Activated CD4-positive, alpha-beta T cell treated with anti-CD3 and anti-CD28 coated beads, Interleukin-2, Interleukin-4, amounts not matched to agents 100 ng/mL and 50 ng/mL, durations not matched to agents 16 hours and 8 hours (primary cell): ENCODE results near the gene CDC45.
A peak's percentile ranks its signal among the peaks of the same experiment; 100 is the strongest.

ENCODE experiments used
- DNase-seq: peaks from one replicate; pipeline ENCODE4 v3.0.0-alpha.2; 2020; ENCODE audit warnings: low spot score

The CDC45 gene

GRCh38 chr22:19448076-19448607 is 31.6 kb upstream of the CDC45 start:
- no peak for DNase-seq

- peak; percentile 82 for DNase-seq
Observed at GRCh38 chr22:19448739-19449421, 30.8 kb upstream of the CDC45 start.

GRCh38 chr22:19449422-19449767 is 30.3 kb upstream of the CDC45 start:
- no peak for DNase-seq

DNA sequence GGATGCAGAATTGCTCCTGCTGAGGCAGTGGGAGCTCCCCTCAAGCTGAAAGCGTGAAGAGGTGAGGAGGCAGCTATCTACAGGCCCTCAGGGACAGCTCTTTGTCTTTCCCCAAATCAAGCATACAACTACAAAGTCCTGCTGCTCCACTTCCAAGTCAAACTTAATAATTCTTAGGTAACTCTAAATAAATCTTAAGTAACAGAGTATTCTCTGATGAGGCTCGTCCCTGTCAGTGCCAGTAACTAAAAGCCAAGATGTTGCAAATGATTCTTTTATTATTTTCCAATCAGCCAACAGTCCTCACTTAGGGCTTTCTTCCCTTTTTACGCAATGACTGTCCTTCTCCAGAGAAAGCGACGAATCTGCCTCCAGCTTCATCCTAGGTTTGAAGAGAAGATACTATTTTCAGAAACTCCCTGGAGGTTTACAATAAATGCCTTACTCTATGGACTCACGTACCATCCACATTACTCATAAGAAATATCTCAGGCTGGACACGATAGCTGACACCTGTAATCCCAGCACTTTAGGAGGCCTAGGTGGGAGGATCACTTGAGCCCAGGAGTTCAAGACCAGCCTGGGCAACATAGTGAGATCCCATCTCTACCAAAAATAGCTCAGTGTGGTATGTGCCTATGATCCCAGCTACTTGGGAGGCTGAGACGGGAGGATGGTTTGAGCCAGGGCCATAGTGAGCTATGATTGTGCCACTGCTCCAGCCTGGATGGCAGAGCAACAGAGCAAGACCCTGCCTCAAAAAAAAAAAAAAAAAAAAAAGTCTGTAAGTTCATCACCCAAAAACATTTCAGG is 29.2 kb upstream of the CDC45 start:
- no peak for DNase-seq

- DNase-seq: no peak
Observed at GRCh38 chr22:19451570-19451969, 28.1 kb upstream of the CDC45 start.

DNA sequence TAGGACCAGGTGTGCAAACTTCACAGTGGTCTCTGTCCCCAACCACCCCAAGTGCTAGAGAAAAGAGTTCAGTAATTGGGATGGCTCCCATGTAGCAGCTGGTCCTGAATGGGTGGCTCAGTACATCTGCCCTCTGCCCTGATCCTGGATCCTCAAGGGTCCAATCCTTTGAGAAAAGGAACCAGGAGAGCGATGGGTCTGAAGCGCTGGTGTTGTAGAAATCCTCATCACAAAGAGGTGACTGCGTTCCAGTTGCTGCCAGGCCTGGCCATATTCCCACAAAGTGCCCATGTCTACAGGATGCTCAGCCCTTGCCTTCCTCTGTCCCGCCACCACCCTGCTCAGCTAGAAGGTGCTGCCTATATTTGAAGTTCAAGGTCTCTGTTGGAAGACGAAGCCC is 26.0 kb upstream of the CDC45 start:
- no peak for DNase-seq

GRCh38 chr22:19454156-19454555 is 25.6 kb upstream of the CDC45 start:
- no peak for DNase-seq

- DNase-seq: no peak
Observed at GRCh38 chr22:19455033-19455432, 24.7 kb upstream of the CDC45 start.

- DNase-seq: no peak
Observed at GRCh38 chr22:19455585-19456370, 23.9 kb upstream of the CDC45 start.

GRCh38 chr22:19456541-19456940 is 23.2 kb upstream of the CDC45 start:
- DNase-seq: no peak

DNA sequence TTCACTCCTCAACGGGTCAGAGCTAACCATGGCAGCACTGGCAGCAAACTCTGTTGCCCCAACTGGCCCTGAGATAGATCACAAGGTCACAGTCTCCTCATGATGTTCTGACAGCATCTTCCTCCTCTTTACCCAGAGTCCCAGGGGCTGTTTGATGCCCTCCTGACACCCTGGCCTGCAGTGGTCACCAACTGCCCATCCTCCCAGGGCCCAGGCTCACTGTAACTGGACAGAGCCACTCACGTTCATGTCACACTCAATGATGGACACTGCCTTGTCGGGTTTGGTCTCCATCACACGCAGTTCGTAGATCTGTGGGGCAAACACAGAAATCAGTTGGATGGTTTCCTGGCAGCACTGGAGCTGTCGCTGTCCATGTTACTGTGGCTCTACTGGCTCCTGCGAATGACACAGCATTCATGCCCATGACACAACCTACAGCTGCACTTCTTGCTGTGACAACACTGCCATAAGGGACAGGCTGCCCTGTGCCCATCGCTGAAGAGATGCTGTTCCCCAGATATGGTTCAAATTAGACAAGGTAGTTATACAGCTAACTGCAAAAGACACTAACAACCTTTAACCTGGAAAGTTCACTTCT is 21.8 kb upstream of the CDC45 start:
- no peak for DNase-seq

DNA sequence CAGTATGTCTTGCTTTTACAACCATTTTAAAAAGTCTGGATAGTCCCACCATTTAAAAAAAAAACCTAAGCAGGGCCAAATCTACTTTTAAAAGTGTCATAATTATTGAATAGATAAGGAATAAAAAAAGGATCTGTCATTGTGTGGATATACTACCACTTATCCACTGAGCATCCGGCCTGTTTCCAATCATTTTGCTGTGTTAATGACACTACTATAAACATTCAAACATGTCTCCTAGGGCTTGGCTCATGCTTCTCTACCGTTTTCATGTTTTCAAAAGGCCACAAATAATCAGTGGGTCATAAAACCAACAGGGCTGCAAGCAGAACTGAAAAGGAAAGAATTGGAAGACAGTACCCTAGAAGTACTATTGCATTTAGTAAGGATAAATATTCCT is 19.7 kb upstream of the CDC45 start:
- DNase-seq: no peak

GRCh38 chr22:19461506-19461905 is 18.2 kb upstream of the CDC45 start:
- no peak for DNase-seq

GRCh38 chr22:19463008-19463407 is 16.7 kb upstream of the CDC45 start:
- no peak for DNase-seq

DNA sequence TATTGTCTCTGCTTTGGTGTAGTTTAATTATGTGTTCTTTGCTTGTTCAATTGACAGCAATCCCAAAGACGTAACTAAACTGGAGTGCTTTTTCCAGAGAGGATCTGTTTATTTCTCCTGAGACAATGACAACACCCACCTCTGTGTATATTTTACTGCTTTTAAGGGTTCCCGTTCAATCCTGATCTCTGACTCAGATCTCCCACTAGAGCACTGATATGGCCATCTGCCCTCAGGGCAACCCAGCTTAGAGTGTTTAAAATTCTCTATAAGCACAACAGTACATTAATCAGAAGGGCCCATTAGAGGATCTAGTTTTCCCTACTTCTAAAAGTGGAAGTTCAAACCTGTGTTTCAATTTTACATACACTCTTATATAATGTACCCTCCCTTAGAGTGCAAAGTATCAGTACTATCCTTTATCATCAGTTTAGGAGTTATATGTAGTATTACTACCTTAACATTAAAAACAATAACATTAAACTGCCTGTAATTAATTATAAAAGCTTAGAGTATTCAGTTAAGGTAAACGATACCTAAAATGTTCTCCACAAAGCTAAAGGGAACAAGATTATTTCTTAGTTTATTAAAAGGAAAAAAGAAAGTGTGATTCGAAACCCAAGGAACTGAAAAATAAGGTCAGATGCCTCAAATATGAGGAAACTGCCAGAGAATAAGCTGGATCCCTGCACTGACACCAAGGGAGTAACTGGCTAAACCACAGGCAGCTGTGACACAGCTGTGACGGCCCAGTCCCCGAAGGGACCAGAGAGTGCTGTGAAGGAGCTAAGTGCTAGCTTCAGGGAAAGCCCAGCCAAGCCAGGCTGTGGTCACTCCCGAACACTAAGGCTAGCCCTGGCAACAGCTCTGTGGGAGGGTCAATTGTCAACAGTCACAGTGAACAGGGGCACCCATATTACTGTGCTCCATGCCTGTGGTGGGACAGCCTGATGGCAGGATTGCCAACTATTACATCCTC is 15.9 kb upstream of the CDC45 start:
- no peak for DNase-seq

DNA sequence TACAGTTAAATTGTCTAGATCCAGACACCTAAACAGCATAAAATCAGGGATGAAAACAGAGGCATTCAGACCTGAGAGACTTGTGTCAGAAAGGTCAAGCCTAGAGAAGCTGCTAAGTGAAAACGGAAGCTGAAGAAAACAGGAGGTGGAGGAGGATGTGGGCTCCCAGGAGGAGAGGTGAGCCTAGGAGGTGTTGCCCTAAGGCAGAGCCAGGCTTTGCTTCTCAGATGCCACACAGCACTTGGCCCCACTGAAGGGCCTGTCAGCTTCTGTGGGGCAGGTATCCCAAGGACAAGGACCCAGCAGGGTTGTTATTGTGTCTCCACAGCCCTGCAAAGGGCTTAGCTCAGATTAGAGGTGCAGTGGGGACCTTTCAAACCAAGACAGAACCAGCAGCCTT is 15.2 kb upstream of the CDC45 start:
- no peak for DNase-seq

- no peak for DNase-seq
Observed at GRCh38 chr22:19464975-19465374, 14.7 kb upstream of the CDC45 start.

DNA sequence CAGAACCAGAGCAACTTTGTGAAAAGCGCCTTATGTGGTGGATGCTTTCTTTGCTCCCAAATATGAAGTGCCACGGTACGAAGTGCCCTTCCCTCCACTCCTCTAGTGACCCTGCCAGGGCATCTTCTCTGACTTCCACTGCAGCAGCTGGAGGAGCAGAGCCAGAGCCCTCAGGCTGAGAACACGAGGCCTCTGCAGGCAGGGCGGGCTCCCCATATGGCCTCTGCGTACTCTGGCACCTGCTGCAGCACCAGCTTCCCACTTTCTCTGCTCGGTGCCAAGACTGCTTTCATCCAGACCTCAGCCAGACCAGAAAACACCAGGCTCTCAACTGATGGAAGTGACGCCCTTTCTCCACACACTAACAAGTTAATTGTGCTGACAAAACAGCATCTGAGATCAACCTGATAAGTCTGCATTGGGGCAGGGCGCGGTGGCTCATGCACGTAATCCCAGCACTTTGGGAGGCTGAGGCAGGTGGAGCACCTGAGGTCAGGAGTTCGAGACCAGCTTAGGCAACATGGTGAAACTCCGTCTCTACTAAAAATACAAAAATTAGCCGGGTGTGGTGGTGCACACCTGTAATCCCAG is 13.5 kb upstream of the CDC45 start:
- no peak for DNase-seq

DNA sequence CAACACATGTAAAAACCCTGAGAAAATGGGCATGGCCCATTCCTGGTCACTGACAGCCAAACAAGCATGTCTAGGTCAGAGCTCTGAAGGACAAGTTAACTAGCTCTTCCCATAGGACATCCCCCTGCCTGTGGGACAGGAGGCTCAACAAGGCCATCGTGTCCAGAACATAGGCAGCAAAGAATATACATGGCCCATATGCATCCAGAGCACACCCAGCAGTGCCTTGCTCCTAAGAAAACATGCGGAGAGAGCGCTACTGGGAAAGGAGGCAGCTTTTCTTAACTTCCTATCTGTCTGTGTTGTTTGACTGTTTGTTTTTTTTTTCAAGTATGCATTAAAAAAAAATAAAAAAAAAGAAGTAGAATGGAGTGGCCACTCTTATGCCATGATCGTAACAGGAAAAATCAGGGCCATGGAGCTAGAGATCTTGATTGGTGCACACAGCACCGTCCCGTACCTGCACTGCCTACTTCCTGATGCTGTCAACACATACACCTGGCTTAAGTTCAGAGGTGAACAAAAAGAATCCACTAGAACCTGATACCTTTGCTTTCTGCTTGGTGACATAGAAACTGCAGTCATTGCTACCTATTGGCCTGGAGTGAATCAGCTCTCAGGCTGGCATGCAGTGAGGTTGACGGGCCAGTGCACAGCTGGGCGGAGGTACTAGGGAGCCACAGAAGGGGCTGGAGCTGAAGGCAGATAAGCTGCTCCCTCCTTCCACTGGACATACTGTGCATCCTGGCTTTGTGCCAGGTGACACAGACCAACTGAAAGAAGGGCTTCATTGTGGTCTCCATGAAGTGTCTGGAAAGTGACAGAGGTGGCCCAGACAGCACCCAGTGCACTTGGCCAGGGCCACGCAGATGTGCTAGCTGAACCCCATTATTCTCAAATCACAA is 12.6 kb upstream of the CDC45 start:
- no peak for DNase-seq

DNA sequence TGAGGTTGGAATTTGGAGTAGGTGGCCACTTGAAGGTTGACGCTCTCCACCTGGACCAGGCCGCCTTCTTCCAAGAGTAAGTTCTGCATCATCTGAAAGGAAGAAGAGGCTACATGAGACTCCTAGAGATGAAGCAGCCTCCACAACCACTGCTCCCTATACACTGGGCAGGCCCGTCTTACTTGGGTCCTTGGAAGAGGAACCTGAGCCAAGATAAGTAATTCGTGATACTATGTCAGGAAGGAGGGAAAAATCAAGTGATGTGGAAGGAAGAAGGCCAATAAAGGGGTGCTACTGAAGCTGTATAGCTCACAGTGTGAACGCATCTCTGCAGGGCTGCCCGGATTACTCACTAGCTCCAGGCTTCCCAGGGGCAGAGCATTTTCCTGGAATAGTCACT is 11.8 kb upstream of the CDC45 start:
- no peak for DNase-seq
